NOMO-1 treated with dmso at 0.1 percent for 144 hours (cell line): ENCODE data around the gene TMEM178B.

Source experiments
- DNase-seq: peaks from one replicate; lab custom pipeline; 2025; ENCODE audit not compliant: unreplicated experiment; lab: John Stamatoyannopoulos, UW

Gene TMEM178B

DNA sequence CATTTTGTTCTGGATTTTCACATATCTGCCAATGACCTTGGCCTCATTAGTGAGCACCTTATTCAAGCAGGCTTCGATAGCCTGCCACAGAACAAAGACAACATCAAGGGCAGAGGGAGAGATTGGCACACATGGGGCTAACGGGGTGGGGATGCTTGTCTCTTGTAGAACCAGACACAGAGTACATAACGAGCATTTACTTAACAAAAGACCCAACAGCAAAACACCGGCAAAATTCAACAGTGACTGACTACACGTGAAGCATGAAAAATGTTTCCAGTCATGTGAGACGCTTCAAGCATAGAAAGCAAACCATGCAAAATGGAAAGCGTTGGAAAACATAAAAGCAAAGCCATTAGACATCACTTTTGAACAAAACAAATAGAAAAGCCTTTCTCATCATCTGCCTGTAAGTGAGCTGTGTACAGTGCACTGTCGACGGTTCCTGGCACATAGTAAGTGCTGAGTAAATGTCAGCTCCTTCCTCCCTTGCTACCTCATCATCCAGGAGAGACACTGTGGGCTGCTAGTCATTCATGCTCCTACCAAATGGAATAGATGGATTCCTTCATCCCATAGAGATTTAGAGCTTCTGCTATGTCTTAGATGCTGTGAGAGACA, 342.9 kb downstream of the TMEM178B start:
- DNase-seq, result no peak

DNA sequence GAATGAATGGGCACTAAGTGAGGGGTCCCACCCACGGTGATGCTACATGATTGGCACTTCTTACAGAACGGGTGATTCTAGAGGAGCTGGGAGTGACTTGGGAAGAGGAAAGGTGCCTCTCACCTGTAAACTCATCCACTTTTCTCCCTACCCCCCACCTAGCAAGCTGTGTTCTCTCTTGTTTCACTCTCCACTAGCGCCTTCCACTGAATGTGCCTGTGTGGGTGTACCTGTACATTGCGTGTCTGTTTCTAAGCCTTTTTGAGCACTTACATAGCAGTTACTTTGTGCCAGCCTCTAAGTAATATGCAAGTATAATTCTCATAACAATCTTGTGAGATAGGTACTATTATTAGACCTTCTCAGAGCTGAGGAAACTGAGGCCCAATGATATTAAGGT, 343.6 kb downstream of the TMEM178B start:
- no peak for DNase-seq

DNA sequence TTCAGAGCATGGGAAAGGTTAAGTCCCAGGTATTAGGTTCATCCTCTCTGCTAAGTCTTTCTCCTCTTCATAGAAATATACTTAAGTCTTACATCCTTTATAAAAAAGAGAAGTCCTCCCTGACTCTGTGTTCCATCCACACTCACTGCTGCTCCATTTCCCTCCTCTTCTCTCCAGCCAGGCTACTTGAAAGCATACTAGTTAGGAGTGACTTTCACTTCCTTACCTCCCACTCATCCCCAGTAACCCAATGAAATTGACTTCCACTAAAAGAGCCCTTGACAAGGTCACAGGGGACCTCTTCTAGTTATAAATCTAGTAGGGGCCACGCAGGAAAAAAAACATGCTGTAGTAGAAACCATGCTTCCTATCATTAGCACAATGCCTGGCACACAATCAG, 344.2 kb downstream of the TMEM178B start:
- DNase-seq, result no peak

DNA sequence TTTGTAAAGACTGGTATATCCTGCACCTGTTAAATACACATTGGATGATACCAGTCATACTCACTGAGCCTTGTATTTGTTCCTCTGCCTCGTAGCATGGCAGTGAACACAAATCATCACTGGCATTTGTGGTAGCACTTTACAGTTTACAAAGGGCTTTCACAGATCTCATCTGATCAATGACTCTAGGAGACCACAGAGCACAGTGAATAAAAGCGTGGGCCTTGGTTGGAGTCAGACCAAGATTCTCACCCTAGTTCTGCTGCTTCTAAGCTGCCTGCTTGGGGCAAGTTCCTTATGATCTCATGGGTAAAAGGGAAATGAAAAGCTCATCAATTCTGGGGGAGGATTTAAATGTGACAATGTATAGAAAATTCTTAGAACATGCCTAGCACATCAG, 347.4 kb downstream of the TMEM178B start:
- DNase-seq, result no peak

DNA sequence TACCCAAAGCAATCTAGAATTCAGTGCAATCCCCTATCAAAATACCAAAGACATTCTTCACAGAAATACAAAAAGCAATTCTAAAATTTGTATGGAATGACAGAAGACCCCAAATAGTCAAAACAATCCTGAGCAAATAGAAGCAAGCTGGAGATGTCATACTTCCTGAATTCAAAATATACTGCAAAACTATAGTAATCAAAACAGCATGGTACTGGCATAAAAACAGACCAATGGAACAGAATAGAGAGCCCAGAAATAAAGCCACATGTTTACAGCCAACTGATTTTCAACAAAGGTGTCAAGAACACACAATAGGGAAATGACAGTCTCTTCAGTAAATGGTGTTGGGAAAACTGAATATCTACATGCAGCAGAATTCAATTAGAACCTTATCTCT, 353.3 kb downstream of the TMEM178B start:
- DNase-seq, result no peak

DNA sequence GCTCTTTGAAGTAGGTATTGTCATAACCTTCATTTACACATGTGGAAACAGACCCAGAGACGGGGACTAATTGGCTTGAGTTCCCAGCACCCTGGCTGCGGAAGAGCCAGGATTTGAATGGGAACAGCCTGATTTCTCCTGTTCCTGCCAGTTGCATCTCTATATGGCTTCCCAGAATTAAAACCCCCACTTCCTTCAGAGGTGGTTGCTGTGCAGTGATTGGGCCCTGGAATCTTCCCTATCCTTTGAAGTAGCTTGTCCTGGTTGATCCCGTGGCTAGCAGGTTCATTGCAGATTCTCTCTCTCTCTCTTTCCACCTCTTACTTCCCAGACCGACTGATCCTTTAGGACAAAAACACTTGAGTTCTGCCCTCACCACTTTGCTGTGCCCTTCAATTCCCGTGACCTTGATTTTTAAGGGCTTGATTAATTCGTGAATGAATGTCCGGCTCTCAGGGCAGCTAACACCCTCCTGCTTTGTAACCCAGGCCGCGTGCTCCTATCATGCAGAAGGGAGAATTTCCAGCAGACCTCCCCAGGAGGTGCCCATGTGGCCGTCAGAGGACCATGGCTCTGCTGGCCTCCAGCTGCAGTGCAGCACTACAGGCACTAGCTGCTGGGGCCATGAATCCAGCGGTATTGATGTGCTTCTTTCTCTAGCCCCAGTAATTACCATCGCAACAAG, 356.7 kb downstream of the TMEM178B start:
- DNase-seq, result no peak

DNA sequence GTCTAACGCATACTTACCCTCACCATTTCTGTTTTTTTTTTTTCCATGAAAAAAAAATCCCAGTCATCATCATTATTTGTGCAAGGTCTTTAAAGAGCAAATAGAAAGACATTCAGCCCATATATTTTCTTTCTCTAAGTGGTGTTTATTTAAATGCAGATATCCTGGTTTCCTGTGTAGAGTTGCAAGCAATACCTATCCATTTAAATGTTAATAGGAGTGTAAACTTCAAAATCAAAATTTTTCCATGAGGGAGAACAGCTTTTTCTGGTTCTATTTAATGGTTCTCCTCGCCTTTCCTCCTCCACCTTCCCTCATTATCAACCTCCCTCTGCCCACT, 357.2 kb downstream of the TMEM178B start:
- no peak for DNase-seq

DNA sequence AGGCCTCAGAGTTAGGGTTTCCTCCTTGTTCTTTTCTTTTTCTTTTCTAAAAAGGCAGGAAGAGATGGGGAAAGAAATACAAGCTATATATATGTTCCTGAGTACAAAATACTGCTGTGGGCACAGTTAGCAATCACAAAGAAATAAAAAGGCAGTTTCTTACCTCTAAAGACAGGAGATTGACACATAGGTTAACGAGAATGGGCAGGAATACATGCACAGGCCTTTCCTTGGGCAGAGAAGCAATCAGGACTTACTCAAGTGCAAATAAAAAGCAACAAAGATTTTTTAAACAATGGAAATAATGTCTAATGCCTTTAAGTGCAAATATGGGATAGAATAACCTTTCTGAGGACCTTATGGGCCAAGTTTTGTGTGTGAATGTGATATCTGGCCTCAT, 357.8 kb downstream of the TMEM178B start:
- DNase-seq, result no peak

DNA sequence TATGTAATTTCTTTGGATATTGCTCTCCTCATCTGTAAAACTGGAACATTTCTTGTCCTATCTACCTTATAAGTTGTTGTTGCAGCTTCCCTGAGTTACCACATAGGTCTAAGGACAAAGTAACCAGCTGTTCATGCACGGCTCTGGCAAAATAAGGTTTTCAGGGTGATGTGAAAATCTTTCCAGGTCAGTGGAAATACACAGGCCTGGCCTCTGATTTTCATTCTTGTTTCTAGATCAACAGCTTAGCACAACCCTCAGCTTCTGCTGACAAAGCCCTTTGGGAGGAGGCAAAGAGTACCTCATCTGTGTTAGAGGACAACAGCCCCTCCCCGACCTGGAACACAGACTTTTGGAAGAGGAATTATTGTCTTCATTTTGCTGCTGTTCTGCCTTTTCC, 359.8 kb downstream of the TMEM178B start:
- no peak for DNase-seq

DNA sequence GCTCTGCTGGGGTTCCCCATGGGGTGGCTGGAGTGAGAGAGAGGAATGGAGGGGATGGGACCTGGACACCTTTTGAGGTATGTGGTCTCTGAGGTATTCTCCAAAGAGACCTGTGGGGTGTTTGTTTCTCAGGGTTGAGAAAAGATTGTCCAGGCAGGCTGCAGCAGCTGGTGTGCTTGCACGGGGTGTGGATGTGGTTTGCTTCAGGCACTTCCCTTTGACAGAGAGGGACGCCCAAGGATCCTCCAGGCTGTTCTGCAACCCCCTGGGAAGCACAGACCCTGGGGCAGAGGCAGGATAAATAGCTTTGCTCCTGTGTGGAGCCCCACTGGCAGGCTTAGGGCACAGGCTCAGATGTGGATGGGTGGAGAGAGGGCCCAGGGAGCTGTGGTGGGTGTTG, 362.3 kb downstream of the TMEM178B start:
- DNase-seq, result no peak

DNA sequence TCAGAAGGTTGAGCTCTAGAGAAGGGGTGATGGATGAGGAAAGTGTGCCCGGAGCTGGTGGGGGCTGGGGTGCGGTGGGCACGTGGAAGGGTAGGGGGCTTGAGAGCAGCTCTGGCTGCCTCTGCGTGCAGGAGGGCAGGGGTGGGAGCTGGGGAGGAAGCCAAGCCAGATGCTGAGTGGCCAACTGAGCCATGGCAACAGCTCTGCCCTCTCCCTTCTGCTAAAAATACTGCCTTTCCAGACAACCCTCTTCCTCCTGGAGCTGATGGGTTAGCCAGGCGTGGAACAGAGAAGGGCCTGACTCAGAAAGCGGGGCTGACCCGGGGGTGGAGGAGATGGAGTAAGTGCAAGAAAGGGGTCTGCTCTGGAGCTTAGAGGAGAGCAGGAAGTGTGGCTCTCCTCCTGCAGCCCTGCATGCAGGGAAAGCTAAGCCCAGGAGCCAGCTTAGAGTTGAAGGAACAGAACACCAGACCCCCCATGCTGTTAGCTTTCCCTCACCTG, 362.8 kb downstream of the TMEM178B start:
- DNase-seq, result no peak

DNA sequence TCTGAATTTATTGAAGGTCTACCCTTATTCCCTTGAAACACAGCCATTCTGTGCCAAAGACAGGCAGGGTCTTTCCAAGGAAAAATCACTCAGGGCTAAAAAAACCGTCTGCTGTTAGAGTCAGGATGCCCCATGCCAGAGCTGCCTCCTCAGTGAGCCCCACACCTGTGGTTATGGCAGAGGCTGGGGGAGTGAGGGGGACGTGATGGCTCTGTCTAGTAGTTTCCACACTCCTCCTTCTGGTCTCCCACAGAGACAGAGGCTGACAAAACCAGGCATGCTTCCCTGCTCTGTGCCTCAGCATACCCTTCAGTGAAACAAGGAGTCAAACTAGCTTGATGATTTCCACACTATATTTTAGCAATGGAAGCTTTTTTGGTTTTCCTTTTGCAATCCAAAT, 365.3 kb downstream of the TMEM178B start:
- DNase-seq, result no peak

DNA sequence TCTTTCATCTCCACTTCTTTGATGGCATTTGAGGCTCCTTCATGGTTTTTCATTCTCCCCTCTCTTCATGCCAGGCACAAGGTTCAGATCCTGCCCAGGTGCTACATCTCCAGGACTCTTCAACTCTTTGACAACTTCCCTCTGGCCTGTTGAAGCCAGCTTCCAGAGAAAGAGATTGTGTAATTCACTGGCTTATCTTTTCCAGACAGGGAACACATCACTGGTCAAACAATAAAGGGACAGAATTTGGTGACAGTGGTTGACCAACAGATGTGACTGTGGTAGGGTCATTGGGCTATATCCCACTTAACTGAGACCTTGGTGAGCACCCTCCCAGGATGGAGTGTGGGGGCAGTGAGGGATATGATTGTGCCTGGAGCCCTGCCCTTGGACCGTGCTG, 365.9 kb downstream of the TMEM178B start:
- DNase-seq, result no peak

DNA sequence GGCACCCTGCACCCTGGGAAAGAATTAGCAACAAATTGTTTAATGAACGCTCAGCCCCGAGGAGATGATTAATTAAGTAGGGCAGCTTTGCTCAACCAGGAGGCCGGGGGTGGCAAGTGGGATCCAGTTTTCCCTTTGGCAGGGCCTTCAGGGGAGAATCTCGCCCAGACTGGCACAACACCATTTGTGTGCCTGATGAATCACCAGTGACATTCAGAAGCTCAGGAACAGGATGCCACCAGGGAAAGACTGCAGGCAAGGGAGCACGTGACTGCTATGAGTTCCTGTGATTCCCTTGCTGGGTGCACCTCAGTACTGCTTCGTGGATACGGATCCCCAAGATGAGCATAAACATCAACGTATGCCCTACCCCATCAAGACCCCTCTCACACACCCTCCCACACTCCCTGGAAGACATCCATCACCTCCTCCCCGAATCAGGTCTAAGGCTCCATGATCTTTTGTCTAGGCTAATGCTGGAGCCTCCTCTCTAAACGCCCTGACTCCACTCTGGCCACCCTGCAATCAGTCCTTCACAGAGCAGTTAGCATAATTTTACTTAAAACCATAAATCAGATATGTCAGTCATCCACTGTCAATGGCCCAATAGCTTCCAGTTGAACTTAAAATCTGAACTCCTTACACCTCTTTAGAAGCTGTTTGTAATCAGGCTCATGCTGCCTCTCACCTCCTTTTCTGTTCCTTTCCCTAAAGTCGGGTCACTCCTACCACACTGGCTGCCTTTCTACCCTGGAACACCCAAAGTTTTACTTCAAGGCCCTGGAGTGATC, 368.2 kb downstream of the TMEM178B start:
- DNase-seq, result no peak

DNA sequence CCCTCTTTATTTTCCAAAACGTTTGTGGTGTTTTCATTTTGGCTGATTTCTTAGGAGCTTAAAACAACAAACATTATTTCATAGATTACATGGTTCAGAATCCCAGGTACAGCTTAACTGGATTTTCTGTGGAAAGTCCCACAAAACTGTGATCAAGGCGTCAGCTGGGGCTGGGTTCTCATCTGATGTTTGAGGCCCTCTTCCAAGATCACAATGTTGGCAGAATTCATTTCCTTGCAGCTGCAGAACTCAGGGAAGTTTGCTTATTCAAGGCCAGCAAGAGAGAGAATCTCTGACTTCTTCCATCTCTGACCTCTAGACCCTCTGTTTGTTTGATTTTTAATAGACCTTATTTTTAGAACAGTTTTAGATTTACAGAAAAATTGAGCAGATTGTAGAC, 368.9 kb downstream of the TMEM178B start:
- DNase-seq, result no peak

DNA sequence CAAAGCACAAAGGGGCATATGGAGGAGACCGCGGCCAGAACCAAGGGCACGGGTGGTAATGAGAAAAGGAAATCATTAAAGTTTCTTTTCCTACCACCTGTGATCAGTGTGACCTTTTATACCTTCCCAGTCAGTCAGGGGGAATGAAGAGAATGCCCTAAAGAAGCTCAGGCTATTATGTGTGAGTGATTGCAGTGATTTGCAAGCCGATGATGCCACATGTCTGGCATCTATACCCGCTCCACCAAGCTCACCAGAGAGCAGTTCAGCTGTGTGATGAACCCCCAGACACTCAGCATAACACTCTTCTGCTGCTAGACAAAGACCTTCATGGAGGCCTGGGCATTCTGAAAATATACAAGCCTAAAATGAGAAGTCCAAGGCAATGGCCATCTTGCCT, 371.1 kb downstream of the TMEM178B start:
- DNase-seq, result no peak

DNA sequence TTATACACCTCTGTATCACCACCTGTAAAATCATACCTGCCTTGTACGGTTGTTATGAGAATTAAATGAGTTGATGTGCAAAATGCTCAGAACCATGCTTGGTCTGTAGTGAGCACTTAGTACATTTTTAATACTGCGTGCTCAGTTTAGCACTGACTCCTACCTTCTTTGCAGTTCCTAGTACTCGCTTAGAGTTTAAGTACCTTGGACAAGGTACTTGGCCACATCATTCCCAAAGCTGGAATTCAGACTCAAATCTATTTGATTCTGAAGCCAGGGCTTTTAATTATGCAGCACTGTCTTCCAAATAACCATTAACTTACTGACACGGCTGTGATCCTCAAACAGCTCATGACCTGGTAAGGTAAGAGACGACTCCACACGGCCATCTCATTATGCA, 377.4 kb downstream of the TMEM178B start:
- DNase-seq, result no peak

DNA sequence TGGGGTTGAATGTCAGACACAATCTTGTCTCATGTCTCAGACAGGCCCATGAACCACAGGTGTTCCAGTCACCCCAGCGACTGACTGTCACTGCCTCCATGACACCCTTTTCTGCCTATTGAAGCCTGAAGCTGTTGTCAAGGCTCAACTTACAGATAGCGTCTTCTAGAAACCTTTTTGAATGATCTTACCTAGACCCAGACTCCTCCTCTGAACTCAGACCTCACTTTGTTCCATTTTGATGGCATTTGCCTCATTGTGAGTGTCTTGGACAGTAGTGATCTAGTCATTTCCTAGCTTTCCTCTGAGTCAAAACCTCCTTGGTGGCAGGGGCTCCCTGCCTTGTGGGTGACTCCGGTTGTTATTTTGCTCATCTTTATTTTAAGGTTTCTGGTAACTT, 379.0 kb downstream of the TMEM178B start:
- no peak for DNase-seq

DNA sequence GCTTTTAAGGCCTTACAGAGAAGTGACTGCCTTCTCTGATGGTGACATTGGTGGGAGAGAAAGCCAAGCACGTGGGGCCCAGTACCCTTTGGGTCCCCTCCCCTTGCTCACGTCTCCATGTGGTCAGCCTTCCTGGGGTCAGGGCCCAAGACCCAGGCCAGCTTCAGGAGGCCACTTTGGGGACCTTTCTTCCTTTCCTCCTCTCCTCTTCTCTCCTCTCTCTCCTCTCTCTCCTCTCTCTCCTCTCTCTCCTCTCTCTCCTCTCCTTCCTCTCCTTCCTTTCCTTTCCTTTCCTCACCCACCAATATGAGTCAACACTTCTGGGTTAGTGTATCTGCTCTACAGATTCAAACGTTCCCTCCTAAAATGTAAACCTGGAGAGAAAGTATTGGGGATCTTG, 380.5 kb downstream of the TMEM178B start:
- no peak for DNase-seq

DNA sequence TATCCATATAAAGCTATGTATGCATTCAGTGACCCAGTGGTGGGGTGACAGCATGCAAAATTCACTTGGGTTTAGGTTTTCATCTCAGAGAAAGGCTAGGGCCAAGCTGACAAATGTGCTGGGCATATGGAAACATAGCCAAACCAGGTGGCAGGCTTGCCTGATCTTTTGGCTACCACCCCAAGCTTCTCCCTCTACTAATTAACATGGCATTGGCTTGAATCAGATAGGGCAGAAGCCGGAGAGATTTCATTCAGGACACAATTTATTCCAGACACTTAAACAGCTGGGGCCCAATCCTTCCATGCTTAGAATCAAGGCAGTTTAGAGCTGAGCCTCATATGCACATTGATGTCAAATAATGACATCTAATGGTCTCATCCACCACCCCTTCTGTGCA, 381.9 kb downstream of the TMEM178B start:
- no peak for DNase-seq

DNA sequence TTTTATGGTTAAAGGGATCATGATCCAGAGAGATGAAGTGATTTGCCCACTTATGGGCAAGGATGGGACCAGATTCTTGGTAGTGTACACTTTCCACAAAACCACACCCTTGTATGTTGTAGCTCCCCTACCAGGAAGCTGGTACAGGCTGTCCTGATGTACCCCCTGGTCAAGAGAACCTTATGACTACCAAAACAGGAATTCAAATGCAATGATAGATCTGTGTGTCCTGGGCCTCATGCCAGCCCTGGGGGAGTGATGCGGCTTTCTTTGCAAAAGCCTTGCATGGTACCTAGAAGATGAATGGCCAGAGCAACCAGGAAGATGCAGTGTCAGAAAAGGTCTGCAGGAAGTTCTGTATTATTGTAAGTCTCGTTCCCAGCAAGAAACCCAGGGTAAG, 382.4 kb downstream of the TMEM178B start:
- DNase-seq, result no peak

DNA sequence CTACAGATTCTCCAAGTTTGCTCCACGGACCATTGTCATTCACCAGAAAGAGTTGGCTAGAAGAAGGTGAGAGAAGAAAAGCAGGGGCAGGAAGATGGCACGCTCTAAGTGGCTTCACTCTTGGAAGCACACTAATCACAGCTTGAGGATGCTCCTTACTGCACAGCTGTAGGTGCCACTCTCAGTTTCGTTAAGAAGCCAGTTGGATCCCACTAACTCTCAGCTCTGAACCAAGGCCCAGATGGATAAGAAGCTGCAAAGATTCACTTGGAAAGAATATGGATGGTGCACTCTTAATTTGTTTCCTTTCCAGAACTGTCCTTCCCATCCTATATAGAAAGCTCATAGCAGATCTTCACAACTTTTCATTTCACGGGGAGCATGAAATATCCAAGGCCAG, 382.8 kb downstream of the TMEM178B start:
- no peak for DNase-seq
